ENCODE results near the gene HUWE1.
"Not testable (repeated sequence)": the region's sequence is repeated elsewhere in the genome, so short reads cannot be mapped to it uniquely, and the experiment has no call there.

The HUWE1 gene, protein sequence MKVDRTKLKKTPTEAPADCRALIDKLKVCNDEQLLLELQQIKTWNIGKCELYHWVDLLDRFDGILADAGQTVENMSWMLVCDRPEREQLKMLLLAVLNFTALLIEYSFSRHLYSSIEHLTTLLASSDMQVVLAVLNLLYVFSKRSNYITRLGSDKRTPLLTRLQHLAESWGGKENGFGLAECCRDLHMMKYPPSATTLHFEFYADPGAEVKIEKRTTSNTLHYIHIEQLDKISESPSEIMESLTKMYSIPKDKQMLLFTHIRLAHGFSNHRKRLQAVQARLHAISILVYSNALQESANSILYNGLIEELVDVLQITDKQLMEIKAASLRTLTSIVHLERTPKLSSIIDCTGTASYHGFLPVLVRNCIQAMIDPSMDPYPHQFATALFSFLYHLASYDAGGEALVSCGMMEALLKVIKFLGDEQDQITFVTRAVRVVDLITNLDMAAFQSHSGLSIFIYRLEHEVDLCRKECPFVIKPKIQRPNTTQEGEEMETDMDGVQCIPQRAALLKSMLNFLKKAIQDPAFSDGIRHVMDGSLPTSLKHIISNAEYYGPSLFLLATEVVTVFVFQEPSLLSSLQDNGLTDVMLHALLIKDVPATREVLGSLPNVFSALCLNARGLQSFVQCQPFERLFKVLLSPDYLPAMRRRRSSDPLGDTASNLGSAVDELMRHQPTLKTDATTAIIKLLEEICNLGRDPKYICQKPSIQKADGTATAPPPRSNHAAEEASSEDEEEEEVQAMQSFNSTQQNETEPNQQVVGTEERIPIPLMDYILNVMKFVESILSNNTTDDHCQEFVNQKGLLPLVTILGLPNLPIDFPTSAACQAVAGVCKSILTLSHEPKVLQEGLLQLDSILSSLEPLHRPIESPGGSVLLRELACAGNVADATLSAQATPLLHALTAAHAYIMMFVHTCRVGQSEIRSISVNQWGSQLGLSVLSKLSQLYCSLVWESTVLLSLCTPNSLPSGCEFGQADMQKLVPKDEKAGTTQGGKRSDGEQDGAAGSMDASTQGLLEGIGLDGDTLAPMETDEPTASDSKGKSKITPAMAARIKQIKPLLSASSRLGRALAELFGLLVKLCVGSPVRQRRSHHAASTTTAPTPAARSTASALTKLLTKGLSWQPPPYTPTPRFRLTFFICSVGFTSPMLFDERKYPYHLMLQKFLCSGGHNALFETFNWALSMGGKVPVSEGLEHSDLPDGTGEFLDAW (N-terminal part only)

DNA sequence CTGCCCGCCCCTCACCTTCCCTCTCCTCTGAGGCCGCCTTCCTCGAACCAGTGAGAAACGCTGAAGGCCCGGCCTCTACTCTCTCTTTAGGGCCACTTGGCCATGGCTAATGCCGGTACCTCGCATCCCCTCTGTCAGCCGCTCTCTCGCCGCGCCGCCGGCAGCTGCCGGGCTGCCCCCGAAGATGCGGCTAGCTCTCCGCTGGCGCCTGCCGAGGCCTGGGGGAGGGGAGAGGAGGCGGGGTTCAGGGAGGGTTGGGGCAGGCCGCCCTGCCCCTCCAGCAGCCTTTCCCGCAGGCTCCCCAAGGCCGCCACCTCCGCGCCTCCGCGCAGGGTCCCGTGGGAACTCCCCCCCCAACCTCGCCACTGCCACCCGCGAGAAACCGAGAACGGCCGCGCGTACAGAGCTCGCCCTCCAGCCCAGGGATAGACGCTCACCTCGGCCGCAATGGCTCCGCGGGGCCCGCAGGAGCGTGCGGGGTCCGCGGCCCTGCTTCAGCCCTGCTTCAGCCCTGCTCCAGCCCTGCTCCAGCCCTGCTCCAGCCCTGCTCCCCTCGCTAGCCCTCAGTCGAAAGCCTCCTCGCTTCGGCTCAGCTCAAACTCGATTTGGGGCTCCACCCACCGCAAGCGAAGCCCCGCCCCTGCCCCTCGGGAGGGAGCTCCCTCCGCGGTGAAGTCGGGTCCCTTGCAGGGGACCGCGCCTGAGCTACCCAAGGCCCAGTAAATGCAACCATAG lies at the start of gene HUWE1:
TSS of gene HUWE1 (minus strand) at position 569 of the 735 bp plus-strand sequence. CDS start 32,612 bp downstream, outside the sequence.
- peak; percentile 83 to 86 for DNase-seq

DNA sequence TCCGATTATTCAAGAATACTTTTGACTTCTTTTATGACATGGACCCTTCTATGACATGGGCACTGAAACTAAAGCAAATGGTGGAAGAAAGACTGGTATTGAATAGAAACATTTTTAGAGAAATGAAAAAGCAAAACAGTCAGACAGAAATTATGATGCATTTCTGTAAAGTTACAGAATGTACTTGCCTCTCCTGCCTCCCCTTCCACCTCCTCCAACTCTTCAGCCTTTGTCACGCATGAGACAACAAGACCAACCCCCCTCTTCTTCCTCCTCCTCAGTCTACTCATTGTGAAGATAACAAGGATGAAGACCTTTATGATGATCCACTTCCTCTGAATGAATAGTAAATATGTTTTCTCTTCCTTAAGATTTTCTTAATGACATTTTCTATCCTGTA lies 46.3 kb upstream of the HUWE1 start:
- DNase-seq: no peak

DNA sequence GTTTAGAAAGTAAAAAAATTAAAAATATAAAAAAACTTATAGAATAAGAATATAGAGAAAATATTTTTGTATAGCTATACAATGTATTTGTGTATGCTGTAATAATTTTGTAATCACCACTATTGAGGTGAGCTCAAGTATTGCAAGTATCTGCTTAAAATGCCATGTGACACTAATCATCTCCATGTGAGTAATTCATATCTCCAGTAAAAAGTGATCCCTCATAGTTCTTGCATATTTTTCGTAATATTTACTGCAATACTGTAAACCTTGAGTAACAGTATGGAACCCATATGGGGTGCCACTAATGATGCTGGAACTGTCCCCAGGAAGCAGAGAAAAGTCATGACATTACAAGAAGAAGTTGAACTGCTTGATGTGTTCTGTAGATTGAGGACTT lies 43.2 kb upstream of the HUWE1 start:
- DNase-seq: no peak

DNA sequence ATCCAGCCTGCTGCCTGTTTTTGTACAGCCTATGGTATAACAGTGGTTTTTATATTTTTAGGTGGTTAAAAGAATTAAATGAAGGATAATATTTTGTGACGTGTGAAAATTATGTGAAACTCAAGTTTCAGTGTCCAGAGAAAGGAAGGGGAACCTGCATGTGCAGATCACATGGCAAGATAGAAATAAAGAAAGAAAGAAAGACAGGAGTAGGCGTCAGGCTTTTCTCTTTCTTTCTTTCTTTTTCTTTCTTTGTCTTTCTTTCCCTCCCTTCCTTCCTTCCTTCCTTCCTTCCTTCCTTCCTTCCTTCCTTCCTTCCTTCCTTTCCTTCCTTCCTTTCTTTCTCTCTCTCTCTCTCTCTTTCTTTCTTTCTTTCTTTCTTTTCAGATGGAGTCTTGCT lies 42.0 kb upstream of the HUWE1 start:
- no peak for DNase-seq

DNA sequence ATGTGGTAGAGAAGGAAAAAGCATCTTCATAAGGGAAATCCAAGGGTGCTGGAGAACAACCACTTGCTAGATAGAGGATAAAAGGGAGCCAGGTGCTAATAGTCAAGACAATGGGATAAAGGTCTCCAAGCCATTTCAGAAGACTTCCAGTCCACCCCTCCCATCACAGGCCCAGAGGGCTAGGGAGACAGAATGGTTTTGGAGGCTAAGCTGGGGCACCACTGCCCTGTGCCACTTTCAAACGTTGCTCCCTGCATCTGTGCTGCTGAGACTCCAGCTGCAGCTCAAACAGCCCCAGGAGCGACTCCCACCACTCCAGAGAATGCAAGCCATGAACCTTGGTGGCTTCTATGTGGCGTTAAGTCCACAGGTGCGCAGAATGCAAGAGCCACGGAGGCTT lies 38.4 kb upstream of the HUWE1 start:
- DNase-seq: no peak

DNA sequence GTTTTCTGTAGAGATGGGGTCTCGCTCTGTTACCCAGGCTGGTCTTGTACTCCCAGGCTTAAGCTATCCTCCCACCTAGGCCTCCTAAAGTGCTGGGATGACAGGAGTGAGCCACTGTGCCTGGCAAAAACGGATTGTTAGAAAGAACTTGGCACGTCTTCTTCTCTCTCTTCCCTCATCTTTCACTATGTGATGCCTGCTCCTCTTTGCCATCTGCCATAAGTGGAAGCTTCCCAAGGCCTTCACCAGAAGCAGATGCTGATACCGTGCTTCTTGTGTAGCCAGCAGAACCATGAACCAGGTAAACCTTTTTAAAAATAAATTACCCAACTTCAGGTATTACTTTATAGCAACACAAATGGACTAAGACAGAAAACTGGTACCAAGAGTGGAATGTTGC lies 36.9 kb upstream of the HUWE1 start:
- DNase-seq: no peak

DNA sequence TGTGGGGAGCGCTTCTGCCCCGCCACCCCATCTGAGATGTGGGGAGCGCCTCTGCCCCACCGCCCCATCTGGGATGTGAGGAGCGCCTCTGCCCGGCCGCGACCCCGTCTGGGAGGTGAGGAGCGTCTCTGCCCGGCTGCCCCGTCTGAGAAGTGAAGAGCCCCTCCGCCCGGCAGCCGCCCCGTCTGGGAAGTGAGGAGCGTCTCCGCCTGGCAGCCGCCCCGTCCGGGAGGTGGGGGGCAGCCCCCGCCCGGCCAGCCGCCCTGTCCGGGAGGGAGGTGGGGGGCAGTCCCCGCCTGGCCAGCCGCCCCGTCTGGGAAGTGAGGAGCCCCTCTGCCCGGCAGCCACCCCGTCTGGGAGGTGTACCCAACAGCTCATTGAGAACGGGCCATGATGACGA lies 35.1 kb upstream of the HUWE1 start:
- not testable (repeated sequence) for DNase-seq

DNA sequence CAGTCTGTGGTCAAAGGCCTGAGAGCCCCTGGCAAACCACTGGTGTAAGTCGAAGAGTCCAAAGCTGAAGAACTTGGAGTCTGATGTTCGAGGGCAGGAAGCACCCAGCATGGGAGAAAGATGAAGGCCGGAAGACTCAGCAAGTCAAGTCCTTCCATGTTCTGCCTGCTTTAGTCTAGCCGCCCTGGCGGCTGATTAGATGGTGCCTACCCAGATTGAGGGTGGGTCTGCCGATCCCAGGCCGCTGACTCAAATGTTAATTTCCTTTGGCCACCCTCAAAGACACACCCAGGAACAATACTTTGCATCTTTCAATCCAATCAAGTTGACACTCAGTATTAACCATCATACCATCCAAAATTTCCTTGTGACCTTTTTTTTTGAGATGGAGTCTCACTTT lies 33.1 kb upstream of the HUWE1 start:
- not testable (repeated sequence) for DNase-seq

DNA sequence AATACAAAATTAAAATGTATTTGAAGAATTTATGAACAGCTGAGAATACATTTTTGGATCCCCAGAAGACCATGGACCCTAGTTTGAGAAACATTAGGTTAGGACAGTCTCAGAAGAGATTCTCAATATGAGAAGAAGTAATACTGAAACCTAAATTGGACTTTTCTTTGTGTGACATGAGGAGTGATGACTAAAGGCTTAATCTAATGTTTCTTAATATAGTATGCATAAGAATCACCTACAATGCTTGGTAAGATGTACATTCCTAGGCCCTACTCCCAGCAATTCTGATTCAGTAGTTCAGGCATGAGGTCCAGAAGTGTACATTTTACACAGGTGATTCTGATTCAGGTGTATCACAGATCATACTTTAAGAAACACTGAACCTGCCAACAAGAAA lies 31.6 kb upstream of the HUWE1 start:
- no peak for DNase-seq

DNA sequence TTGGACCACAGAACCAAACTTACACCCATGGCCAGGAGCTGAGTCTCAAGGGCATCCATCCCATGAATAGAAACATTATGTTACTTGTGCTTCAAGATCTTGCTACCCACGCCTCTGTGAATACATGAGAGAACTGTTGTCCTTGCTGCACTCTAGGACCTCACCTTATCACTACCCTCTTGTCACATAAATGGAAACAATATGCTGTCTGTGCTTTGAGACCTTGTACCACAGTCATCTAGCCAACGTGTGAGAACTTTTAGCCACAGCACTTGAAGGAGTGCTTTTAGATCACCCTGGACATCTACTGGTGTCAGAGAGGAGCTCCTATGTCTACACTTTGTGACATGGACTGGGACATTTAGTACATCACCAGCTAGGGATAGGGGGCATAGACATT lies 30.7 kb upstream of the HUWE1 start:
- DNase-seq: peak in 1 of 2 donors; percentile 22

DNA sequence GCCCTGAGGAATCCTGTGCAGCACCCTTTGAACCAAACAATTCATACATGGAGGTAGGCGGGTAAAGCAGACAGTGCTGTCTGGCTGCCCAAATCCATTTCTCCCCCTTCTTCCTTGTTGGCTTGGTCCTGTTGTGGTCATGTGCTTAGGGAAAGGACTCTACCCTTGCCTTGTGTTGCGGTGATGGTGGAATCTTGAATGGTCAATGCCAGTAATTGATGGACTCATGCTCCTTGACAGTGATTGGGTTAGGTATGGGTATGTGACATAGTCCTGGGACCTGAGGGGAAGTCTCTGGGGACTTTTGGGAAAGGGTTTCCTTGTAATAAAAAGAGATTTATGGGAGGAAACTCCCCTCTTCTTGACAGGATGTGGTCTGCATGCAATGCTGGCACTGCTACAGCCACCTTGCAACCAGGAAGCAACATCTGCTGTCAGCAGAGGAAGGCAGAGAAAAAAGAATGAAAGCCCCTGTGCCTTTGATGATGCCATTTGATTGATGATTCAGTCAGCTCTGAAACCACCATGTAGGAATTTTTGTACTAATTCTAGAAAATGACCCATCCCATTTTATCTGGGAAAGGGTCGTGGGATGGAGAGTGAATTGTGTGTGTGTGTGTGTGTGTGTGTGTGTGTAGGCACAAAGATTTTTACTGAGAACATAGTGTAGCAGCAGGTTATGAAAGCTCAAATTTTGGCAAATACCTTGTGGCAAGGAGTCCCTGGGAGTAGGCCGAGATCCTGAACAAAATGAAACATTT lies 30.0 kb upstream of the HUWE1 start:
- DNase-seq: peak; percentile 71 to 82

DNA sequence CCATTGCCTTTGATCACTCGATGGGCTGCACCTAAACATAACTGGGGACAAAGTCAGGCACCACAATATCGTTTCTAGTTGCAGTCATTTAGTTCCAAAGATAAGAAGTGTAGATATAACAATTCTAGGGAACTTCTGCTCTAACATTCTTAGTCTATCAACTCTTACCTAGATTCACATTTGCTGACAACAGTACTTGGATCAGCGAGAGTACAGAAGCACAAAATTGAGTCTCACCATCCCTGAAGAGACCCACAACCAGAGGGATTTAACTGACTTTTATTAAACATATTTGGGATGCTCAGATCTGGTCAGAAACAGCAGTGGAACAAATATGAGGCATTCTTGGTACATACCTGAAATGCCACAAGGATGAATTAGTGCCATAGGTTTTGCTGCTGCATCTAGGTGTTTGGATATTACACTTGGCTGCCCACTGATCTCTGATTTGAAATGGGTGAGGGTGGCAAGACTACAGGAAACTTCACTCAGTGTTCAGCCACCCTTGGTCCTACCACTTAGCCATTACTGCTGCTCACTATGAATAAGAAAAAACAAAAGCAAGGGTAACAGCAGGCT lies 28.9 kb upstream of the HUWE1 start:
- peak in 1 of 2 donors; percentile 47 for DNase-seq

DNA sequence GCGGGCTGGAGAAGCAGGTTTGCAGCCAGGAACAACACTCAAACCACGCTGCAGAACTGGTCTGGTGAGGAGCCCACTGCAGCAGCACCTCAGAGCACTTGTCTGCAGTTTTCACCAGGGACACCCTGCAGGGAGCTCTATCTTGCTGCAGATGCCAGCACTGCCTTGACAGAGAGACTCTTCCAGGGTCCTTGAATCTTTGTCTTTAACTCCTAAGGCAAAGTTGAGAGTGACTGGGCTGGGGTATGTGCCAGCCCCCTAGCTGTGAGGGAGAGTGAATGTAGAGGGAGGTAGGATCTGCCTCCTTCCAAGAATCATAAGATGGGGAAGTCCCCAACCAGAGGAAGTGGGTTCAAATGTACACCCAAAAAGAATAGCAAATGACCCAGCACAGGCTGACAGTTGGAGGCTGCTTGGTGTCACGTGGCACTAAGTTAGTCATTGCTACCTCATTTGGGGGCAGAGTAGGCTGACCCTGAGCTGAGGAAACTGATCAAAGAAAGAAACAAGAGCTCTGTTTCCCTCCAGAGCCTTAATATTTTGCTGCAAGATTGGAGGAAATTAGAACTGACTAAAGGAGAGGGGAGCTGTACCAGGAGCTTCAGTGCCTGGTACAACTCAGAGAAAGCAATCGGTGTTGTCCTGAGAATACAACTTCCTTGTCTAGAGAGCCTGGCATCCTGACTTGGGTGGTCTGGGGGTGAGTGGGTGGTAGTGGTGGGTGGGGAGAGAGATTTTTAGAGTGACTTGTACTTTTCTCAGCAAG lies 28.2 kb upstream of the HUWE1 start:
- peak; percentile 77 to 88 for DNase-seq

DNA sequence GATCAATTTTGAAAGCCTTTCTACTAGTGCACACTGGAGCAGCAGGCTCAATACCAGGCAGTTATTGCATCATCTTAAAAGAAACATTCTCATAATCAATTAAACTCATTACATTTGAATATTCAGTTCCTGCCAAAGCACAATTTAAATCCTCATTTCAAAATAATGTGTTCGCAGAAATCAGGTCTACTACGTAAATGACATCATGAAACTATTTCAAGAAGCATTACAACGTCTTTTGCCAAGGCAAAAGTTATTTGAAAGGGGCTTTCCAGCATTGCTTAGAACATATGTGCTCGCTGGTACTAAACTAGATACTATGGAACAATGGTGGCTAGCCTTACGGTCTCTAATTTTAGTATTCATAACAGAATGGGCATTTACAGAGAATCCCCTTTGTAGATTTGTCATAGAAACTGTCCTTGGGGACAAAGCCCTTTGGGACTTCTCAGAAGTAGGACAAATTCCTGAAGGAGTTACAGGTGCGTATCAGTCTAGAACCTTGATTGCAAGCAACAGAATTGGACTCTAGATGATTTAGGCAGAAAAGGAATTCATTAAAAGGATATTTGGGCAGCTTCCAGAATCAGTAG lies 27.6 kb upstream of the HUWE1 start:
- peak in 1 of 2 donors; percentile 75 for DNase-seq

DNA sequence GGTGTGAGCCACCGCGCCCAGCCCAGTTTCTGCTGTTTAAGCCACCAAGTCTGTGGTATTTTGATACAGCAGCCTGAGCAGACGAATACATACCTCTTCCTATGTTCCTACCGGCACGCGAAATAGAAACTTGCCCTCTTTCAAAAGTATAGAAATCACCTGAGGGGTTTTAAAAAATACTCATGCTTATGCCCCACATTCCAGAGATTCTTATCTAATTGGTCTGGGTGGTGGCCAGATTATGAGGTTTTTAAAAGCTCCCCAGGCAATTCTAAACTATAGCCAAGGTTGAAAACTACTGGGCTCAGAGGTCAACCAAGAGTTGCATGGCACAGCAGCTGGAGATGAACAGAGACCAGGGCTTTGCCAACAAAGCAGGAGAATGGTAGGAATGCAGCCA lies 24.9 kb upstream of the HUWE1 start:
- no peak for DNase-seq

DNA sequence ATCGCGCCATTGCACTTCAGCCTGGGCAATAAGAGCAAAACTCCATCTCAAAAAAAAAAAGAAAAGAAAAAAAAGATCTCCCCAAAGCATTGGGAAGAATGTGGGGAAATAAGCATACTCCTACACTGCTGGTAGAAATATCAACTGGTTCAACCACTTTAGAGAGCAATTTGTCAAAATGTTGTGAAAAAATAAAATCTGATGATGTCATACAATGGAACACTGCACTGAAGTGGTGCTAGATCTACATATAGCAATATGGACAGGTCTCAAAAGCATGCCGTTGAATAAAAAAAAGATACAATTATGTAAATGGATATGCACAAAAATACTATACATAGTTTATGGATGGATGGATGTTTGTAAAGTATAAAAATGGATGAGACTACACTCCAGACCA lies 18.3 kb upstream of the HUWE1 start:
- DNase-seq: no peak

DNA sequence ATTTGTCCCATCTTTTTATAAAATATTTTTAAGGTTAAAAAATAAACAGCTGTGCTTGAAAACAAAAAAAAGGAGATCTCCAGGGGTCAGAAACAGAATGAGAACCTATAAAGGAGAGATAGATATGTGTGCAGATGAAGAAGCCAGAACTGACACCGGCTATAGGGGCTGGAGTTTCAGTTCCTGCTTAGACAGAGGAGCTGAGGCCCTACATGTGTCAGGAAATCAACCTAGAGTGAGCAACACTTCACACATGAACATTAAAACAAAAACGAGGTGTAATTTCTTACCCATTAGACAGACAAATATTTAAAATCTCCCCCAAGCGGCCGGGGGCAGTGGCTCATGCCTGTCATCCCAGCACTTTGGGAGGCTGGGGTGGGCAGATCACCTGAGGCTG lies 17.8 kb upstream of the HUWE1 start:
- DNase-seq: no peak

DNA sequence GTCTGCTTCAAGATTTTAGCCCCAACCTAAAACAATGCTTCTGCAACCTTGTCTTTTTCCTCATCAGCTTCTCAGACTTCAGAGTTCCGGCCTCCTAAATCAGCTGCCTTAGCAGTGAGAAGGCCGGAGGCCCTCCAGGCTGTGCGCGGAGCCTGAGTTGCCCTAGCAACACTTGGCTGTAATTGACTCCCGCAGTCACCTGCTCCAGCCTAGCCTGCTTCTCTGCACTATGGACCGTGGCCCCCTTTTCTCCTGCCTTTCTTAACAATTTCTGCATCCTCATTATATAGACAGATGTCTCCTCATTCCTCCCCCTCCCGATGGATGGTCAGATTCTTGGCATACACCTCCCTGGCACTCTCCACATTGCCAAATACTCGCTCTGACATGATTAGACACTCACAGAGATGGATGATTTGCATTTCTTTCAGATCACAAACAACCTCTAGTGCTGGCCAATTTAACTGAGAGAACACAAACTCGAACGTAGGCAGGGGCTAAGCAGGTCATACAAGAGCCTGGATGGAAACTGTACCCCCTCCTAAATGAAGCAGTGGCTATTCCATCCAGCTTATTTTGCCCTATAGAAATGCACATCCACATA lies 9.5 kb upstream of the HUWE1 start:
- DNase-seq: no peak

DNA sequence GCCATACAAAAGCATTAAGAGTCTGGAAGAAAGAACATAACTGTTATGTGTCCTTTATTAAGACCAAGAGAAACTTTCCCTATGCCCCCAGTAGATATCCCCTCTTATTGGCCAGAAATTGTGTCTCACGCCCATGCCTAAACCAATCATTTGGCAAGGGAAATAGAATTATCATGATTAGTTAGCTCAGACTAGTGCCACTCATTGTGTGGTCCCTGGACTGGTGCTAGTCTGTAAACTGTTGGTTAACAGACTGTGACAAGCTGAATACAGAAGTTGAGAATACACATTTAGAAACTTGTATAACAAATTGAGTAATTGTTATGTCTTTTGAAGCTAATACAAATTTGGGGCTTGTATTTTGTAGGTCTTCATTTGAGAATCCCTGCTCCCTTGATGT lies 8.1 kb upstream of the HUWE1 start:
- no peak for DNase-seq

DNA sequence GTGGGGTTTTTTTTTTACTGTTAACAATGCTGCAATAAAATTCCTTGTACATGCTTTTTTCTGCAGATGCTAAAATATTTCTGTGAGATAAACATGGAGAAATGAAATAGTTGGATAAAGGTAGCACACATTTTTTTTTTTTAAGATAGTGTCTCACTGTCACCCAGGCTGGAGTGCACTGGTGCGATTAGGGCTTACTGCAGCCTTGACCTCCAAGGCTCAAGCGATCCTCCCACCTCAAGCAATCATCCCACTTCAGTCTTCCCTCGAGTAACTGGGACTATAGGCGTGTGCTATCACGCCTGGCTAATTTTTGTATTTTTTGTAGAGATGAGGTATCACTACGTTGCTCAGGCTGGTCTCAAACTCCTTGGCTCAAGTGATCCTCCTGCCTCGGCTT lies 1.8 kb upstream of the HUWE1 start:
- no peak for DNase-seq

Data from CD4-positive, alpha-beta T cell treated with Interleukin-4 for 1 hour (primary cell).